ENCODE measurements around the gene LRCOL1.
A peak's percentile ranks its signal among the peaks of the same experiment; 100 is the strongest.

LRCOL1 gene

DNA sequence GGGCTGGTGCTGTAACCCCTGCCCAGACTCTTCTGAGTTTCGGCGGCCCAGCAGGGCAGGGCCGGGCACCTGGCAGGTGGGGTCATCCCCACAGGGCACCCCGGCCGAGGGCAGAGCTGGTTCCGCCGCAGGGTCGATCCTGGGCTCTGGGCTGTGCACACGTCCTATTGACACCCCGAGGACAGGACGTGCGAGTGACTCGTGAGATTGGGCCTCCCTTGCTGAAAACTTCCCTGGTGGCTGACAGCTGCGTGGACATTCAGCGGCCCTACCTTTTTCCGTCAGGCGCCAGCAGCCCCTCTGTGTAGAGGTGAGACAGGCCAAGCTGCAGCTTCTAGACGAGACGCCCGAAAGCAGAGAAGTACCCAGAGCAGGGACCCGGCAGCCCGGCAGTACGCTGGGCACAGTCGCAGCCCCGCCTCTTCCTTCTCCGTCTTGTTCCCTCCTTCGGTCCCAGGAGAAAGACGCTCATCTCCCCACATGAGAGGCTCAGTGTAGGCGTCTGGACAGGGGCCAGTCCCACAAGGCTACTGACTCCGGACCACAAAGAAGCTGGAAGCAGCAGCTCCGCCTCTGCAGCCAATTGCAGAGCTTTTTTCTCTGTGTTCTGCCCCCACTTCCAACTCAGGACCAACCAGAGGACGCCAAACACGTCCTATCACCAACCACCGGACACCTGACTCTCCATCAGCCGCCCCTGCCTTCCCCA is at the start of gene LRCOL1:
LRCOL1 (minus strand) TSS at position 532 of the 709 bp plus-strand sequence. CDS start 4,331 bp downstream, outside the sequence.
- DNase-seq (ENCODE audit: low read depth) = peak; percentile 33

DNA sequence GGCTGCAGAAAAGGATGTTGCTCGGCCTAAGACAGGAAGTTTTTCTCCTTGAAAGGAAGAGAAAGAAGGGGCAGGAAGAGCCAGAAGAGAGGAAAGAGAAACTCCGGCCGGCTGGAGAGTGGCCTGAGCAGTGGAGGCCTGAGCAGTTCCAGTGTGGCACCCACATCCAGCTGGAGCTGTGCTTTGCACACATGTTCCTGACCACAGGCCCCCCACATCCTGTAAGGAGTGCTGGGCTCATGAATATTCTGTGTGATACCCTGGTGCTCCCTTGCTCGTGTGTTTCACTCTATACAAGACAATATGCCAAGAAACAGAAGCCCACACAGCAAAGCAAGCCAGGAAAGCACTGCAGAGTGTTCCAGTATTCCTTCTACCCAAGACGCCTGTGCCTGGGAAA is 49.7 kb upstream of the LRCOL1 start:
- no peak for DNase-seq (ENCODE audit: low read depth)

- DNase-seq (ENCODE audit: low read depth) = no peak
Observed at GRCh38 chr12:132659146-132659545, 48.8 kb upstream of the LRCOL1 start.

DNA sequence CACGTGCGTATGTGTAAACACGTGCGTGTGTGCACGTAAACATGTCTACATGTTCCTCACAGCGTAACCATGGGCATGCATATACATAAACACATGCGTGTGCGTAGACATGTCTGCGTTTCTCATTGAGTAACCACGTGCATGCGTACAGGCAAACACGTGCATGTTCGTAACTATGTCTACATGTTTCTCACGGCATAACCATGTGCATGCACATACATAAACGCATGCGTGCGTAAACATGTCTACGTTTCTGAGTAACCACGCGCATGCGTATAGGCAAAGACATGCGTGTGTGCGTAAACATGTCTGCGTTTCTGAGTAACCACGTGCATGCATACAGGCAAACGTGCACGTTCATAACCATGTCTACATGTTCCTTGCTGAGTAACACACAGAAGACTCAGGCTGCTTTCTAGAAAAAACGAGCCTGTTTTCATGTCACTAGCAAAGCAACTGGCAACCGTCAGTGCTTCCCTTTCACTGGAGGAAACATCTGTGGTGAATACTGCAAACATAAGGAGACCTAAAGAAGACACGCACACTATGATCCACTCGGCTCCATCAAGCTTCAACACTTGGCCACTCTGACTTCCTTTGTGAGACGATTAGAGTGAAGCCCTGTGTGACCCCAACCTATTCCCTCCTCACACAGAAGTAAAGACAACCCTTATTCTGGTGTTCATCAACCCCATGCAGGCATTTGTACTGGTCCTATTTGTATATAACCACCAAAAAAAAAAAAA is 47.9 kb upstream of the LRCOL1 start:
- no peak for DNase-seq (ENCODE audit: low read depth)

DNA sequence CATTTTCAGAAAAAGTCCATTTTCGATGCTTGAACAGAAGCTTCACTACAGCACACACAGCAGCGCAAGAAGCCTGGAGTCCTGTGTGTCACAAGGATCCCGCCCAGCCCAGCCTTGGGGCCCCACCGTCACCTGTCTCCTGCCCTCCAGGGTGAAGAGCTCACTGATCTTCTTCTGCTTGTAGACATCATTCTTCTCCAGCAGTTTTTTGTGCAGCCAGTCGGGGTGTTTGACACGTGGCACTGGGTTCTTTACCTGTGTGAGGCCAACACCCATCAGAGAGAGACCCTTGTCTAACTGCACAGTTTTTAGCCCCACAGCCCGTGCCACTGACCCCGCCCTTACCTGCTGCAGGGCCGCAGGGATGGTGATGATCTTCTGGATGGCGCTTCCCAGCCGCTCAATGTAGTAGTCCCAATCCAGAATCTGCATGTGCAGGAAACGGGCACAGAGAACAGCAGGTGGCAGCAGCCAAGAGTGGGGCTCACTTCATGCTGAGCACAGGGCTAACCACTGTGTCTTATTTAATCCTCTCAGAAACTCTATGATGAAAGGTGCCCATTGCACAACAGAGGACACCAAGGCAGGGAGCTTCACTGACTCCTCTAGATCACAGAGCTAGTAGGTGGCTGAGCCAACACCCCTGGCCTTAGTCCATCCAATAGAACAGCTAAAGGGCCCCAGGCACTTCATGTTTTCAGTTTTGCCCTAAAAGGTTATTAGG is 46.8 kb upstream of the LRCOL1 start:
- DNase-seq (ENCODE audit: low read depth) = no peak

DNA sequence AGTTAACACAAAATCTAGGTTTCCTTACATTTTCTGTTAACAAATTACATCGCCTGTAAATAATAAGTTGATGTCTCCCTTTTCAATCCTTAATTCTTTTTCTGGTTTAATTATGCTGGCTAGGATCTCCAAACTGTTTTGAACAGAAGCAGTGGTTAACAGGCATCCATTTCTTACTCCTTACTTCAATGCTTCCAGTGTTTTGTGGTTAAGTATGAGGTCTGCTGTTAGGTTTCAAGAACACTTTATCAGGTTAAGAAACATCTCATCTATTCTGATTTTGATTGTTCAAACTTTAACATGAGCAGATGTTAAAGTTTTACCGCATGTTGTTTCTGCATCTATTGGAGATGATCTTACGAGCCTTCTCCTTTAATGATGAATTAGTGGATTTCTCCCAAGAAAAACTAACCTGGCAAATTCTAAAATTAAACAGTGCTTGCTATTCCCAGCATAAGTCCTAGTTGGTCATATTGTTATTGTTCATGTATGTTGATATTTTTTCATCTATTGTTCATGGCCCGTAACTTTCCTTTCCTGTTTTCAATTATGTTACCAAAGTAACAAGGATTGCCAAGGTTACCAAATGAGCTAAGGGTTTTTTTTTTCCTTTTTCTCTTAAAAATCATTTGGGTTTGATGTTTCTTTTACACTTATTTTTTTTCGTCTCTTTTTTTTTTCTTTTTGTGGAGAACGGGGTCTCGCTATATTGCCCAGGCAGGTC is 43.3 kb upstream of the LRCOL1 start:
- DNase-seq (ENCODE audit: low read depth) = no peak

DNA sequence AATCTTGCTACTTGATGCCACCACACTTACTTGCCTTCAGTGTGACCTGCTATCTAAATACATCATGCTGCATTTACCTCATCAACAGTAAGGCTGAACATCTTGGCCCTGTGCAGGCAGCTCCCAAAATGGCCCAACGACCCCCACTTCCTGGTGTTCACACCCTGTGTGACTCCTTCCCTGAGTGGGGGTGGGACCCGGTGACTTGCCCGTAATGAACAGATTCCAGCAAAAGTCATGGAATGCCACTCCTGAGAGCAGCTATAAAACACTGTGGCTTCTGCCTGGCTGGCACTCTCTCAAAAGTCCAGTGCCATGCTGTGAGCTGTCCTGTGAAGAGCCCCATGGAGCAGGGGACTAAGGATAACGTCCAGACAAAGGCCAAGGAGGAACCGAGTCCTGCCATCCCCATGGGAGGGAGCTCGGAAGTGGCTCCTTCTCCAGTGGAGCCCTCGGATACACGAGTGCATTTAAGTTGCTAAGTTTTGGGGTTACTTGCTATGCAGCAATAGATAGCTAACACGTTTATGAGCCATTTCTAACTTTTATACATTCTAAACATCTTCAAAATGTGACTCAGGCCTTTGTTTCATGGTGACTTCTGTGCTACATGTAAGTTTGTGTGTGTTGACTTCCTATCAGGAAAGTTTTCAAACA is 41.2 kb upstream of the LRCOL1 start:
- DNase-seq (ENCODE audit: low read depth) = no peak

DNA sequence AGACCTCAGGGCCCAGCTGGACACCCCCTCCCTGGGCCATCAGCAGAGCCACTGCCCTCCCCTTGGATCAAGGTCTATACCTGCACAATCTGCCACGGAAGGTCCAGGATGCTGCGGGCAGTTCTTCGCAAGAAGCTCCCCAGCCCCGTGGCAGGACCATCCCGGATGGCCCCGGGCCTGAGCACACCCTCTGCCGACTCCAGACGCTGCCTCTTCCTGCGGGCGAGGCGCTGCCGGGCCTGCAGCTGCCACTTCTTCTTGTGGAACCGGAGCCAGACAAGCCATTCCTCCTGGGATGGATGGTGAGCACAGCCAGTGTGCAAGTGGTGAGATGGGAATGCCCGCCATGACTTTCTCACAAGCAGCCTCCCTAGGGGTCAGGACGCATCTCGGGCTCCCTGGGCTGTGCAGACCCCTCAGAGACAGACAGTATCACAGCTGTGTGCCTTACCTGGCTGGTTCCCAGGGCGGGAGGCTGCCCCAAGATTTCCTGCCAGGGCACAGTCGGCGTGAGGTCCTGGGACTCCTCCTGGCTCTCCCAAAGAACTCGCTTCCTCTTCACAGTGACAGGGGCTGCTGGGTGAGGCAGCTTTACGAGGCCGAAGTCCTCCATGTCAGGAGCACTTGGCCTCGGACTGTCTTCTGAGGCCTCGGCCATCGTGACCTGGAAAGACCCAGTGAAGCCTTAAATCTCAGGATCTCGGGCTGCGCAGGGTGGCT is 39.0 kb upstream of the LRCOL1 start:
- no peak for DNase-seq (ENCODE audit: low read depth)

DNA sequence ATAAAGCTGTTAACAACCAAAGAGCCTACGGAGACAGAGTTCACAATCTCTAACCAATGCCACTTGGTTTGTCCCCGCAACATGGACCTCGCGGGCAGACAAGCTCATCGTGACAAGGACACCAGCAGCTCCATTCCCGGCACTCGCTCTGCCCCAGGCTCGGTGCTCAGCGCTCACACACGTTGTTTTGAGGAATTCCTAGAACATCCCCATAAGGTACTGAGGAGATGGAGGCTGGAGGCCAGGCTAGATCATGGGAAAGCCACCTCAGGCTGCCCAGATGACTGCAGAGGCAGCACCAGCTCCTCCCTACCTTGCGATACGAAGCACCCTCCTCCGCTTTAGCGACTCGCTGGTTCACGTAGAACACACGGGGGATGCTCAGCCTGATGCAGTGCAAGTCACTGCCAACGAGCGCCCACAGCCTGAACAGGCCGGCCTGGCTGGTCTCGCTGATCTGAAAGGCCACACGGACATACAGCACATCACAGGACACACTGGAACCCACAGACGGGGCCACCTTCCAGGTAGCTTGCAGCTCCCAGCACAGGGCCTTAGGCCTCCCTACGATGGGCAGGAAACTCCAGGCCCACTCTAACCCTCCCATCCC is 38.3 kb upstream of the LRCOL1 start:
- no peak for DNase-seq (ENCODE audit: low read depth)

DNA sequence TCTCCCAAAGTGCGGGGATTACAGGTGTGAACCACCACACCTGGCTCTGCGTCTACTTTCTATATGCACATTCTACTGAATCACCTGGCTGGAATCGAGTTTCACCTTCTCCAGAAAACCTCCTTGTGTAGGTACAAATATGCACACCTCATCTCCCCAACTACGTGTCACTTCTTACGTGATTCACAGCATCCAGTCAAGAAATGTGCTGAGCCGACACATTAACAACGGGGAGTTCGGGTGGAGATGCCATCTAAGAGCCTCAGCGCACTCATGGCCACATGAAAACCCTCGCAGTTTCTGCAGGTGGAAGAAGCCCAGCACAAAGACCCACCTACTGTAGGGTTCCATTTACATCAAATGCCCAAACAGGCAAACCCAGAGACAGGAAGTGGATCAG is 37.5 kb upstream of the LRCOL1 start:
- no peak for DNase-seq (ENCODE audit: low read depth)

GRCh38 chr12:132646850-132647249 is 36.5 kb upstream of the LRCOL1 start:
- no peak for DNase-seq (ENCODE audit: low read depth)

DNA sequence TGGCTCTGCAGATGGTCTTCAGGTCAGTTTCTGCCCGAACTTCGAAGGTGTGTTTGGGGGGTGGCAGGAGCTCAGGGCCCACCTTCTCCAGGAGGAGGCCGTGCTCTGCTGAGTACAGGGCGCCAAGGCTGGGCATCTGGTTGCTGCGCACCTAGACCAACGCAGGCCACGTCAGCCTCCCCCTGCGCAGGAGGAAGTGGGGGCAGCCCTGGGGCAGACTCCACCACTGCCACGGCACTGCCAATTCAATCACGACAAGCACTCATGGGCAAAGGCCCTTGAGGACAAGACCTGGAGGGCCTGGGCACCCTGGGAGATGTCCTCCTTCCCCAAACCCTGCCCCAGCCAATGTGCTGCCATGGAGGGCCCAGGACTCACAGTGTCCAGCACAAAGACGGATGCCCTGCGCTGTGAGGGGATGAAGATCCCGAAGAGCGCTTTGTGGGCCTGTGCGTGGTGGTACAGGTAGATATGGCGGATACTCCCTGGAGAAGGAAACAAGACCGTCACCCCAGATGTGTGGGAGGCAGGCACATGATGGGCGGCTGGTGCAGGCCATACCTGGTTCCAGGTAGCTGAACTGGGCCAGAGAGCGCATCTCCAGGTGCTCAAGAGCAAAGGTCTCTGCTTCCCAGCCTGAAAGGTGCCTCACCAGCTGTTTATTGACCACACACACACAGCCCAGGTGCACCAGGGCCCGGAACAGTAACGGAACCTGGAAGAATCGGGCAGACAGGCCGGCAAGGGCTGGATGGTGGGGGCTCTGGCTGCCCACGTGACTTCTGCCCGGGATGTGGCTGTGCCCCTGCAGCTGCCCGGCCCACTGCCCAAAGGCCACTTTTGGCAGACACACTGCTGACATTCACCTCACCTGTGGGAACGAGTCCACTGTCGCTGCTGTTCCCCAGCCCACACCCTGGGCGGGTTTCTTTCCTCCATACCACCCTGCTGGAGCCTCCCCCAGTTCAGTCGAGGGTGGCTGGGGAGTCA is 32.8 kb upstream of the LRCOL1 start:
- DNase-seq (ENCODE audit: low read depth) = no peak

DNA sequence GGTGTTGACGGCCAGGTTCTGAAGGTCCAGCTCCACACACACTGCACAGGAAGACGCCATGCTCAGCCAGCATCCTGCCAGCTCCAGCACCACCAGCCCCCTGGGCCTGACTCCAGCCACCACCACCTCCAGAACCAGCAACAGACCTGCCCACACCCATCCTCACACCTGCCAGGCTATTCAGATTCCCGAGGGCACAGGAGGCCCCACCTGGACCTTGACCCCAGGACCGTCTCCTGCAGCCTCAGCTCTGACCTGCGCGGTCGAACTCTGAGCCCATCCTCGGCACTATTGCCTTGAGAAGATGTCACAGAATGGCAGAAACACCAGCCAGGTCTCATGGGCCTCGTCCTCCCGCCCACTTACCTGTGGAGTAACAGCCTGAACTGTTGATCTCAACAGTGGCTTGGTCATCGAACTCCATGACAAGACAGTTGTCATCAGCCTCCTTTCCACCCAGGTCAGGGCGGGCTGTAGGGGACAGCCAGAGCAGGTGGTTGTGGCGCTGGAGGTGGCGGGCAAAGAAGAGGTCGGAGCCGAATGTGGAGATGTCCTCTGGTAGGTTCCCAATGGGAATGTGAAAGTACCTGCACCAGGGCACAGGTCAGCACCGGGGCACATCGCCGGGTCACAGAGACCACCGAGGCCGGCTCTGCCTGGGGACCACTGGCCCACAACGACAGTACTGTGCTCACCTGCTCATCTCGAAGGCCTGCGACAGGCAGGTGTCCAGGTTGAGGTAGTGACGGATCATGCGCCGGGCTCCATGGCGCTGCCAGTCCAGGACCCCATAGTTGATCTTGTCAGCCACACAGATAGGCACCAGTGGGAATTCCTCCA is 31.6 kb upstream of the LRCOL1 start:
- DNase-seq (ENCODE audit: low read depth) = no peak

DNA sequence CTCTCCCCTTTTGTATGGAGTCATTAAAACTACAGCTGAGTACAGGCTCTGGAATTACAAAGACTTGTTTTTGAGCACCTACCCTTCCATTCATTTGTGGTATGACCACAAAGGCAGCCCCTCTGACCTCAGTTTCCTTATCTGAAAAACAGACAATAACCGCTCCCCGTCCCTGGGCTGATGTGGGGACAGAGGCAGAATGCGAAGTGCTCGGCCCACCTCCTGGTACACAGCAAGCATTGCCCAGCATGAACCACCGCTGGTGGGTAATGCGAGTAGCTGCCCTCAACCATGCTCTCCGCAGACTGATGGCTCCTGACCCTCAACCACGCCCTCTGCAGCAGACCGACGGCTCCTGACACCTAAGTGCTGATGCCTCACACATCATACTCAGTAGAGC is 30.6 kb upstream of the LRCOL1 start:
- DNase-seq (ENCODE audit: low read depth) = no peak

- DNase-seq (ENCODE audit: low read depth) = no peak
Observed at GRCh38 chr12:132639956-132640520, 29.7 kb upstream of the LRCOL1 start.

GRCh38 chr12:132638541-132639408 is 28.4 kb upstream of the LRCOL1 start:
- DNase-seq (ENCODE audit: low read depth) = peak; percentile 50

DNA sequence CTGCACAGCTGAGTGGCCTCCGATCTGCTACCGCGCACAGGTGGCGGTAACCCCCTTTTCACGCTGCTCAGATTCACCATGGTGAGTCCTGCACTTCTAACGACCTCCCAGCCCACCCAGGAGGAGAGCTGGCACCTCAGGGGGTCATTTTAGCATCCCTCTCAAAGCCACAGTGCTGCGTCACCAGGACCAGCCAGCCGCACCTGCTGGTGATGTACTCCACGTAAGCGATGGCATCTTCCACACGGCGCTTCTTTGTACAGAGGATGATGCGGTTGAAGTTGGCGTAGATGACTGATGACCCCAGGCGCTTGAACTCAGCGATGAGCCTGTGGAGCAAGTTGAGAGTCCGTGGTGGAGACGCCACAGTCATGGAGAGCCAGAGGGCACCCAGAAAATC is 27.4 kb upstream of the LRCOL1 start:
- no peak for DNase-seq (ENCODE audit: low read depth)
